ENCODE measurements around the gene AMBRA1. TPM values are rescaled to one million over a fixed set of nuclear protein-coding genes. Genes with fewer than 3 reads are reported as not detected.

The AMBRA1 gene
- total RNA-seq, 2 donors from 2014 or later: 35.2 to 42.2 TPM

- TF ChIP-seq CTCF (IDR thresholded peaks at IDR 0.05): no peak
- no peak for DNase-seq (ENCODE audit: low spot score)
- no peak for ATAC-seq (ENCODE audit: insufficient number of reproducible peaks, low FRiP score, low read depth)
Measured at GRCh38 chr11:46640036-46640788, 46.4 kb upstream of the AMBRA1 start.

GRCh38 chr11:46639197-46639839 lies 45.5 kb upstream of the AMBRA1 start:
- DNase-seq (ENCODE audit: low spot score): no peak
- no peak for ATAC-seq (ENCODE audit: insufficient number of reproducible peaks, low FRiP score, low read depth)
- H3K27me3 ChIP-seq (replicated peaks; ENCODE audit: insufficient read depth): no peaks in the 10 kb centered on the region
- H3K36me3 ChIP-seq: peaks cover 4% of the 10 kb centered on the region
- H3K4me1 ChIP-seq (ENCODE audit: control insufficient read depth in 1 of 2, low read depth in 2 of 2): no peaks in the 10 kb centered on the region
- no peak overlapping the region for H3K4me3 ChIP-seq
- no peak for TF ChIP-seq CTCF (IDR thresholded peaks at IDR 0.05)
- no peaks in the 10 kb centered on the region for H3K9me3 ChIP-seq
- no peak overlapping the region for H3K27ac ChIP-seq

More at GRCh38 chr11:46640036-46640788, 46.4 kb upstream of the AMBRA1 start:
- no peaks in the 10 kb centered on the region for H3K27me3 ChIP-seq (replicated peaks; ENCODE audit: insufficient read depth)
- H3K4me3 ChIP-seq: no peak overlapping the region
- peaks cover 11% of the 10 kb centered on the region for H3K36me3 ChIP-seq
- no peaks in the 10 kb centered on the region for H3K4me1 ChIP-seq (ENCODE audit: control insufficient read depth in 1 of 2, low read depth in 2 of 2)
- no peaks in the 10 kb centered on the region for H3K9me3 ChIP-seq
- no peak overlapping the region for H3K27ac ChIP-seq

GRCh38 chr11:46637546-46637945 lies 43.7 kb upstream of the AMBRA1 start:
- no peak for ATAC-seq (ENCODE audit: insufficient number of reproducible peaks, low FRiP score, low read depth)
- H3K27ac ChIP-seq: no peak overlapping the region

GRCh38 chr11:46635557-46636139 lies 41.8 kb upstream of the AMBRA1 start:
- Histone ChIP-seq H3K27ac (no peak overlapping the region), H3K27me3 (replicated peaks; ENCODE audit: insufficient read depth) (no peaks in the 10 kb centered on the region), H3K4me3 (no peak overlapping the region), H3K9me3 (no peaks in the 10 kb centered on the region), H3K4me1 (ENCODE audit: control insufficient read depth in 1 of 2, low read depth in 2 of 2) (no peaks in the 10 kb centered on the region), H3K36me3 (peaks cover 4% of the 10 kb centered on the region)
- DNase-seq (ENCODE audit: low spot score): no peak
- TF ChIP-seq CTCF (IDR thresholded peaks at IDR 0.05): no peak
- ATAC-seq (ENCODE audit: insufficient number of reproducible peaks, low FRiP score, low read depth): no peak

More at GRCh38 chr11:46637546-46637945, 43.7 kb upstream of the AMBRA1 start:
- Histone ChIP-seq H3K36me3 (peaks cover 4% of the 10 kb centered on the region), H3K9me3 (no peaks in the 10 kb centered on the region), H3K27me3 (replicated peaks; ENCODE audit: insufficient read depth) (no peaks in the 10 kb centered on the region), H3K4me3 (no peak overlapping the region), H3K4me1 (ENCODE audit: control insufficient read depth in 1 of 2, low read depth in 2 of 2) (no peaks in the 10 kb centered on the region)
- TF ChIP-seq CTCF (IDR thresholded peaks at IDR 0.05): no peak
- no peak for DNase-seq (ENCODE audit: low spot score)
